DOHH2 (cell line): Measurements from ENCODE around the gene GRB10.

Source experiments
- H3F3A ChIP-seq: fragments of 200-600 bp; sonication (generic), shearing (Covaris generic); 2 replicates; pipeline ENCODE4 v1.6.0; 2016; ENCODE audit warnings: antibody characterized with exemption, mild to moderate bottlenecking; ENCODE audit not compliant: control insufficient read depth, insufficient read depth
- H3K27ac ChIP-seq: fragments of 200-600 bp; sonication (generic); 2 replicates; pipeline ENCODE4 v1.5.1; 2014; ENCODE audit warnings: low read depth, mild to moderate bottlenecking, low read length, moderate library complexity
- H3K27me3 ChIP-seq: fragments of 200-600 bp; sonication (generic); 2 replicates; pipeline ENCODE4 v1.6.1; 2014; ENCODE audit warnings: mild to moderate bottlenecking, low read length, mixed read lengths; ENCODE audit not compliant: control insufficient read depth
- H3K36me3 ChIP-seq: fragments of 200-600 bp; sonication (generic); 2 replicates; pipeline ENCODE4 v1.6.1; 2014; ENCODE audit warnings: mild to moderate bottlenecking, low read length, moderate library complexity, mixed read lengths; ENCODE audit not compliant: control insufficient read depth
- H3K4me1 ChIP-seq: fragments of 200-600 bp; sonication (generic); 2 replicates; pipeline ENCODE4 v1.6.1; 2014; ENCODE audit warnings: mild to moderate bottlenecking, low read length, mixed read lengths; ENCODE audit not compliant: control insufficient read depth
- H3K4me2 ChIP-seq: fragments of 200-600 bp; sonication (generic); 2 replicates; pipeline ENCODE4 v1.6.0; 2014; ENCODE audit warnings: mild to moderate bottlenecking, low read length, moderate library complexity
- H3K4me3 ChIP-seq: fragments of 200-600 bp; sonication (generic); 2 replicates; pipeline ENCODE4 v1.5.1; 2014; ENCODE audit warnings: mild to moderate bottlenecking, low read length, mixed read lengths
- H3K79me2 ChIP-seq: fragments of 200-600 bp; sonication (generic); 2 replicates; pipeline ENCODE4 v1.6.1; 2014; ENCODE audit warnings: mild to moderate bottlenecking, low read length, mixed read lengths; ENCODE audit not compliant: control insufficient read depth
- H3K9me2 ChIP-seq: fragments of 200-600 bp; sonication (generic); replicated peaks from 2 replicates; pipeline ENCODE4 v1.6.1; 2014; ENCODE audit warnings: mild to moderate bottlenecking, low read length, mixed read lengths; ENCODE audit not compliant: control insufficient read depth
- H3K9me3 ChIP-seq: fragments of 200-600 bp; sonication (generic); 2 replicates; pipeline ENCODE4 v1.6.1; 2014; ENCODE audit warnings: antibody characterized with exemption, low read length, mixed read lengths; ENCODE audit not compliant: control insufficient read depth, insufficient read depth
- H4K20me1 ChIP-seq: fragments of 200-600 bp; sonication (generic); 2 replicates; pipeline ENCODE4 v1.6.0; 2014; ENCODE audit warnings: low read depth, mild to moderate bottlenecking, antibody characterized with exemption, low read length, moderate library complexity; ENCODE audit not compliant: control insufficient read depth, insufficient read depth
- EZH2phosphoT487 ChIP-seq: fragments of 200-600 bp; sonication (generic); IDR thresholded peaks from 2 replicates; pipeline ENCODE4 v1.6.1; 2017; ENCODE audit warnings: borderline replicate concordance, mild to moderate bottlenecking, antibody characterized with exemption, low read length, moderate library complexity, mixed read lengths
- TF ChIP-seq, protein P1 (sequence below): fragments of 200-600 bp; sonication (generic); IDR thresholded peaks from one replicate; pipeline ENCODE4 v1.5.1; 2014; ENCODE audit warnings: antibody characterized with exemption, mild to moderate bottlenecking, low read depth, low read length; ENCODE audit not compliant: poor library complexity, severe bottlenecking

Gene GRB10

DNA sequence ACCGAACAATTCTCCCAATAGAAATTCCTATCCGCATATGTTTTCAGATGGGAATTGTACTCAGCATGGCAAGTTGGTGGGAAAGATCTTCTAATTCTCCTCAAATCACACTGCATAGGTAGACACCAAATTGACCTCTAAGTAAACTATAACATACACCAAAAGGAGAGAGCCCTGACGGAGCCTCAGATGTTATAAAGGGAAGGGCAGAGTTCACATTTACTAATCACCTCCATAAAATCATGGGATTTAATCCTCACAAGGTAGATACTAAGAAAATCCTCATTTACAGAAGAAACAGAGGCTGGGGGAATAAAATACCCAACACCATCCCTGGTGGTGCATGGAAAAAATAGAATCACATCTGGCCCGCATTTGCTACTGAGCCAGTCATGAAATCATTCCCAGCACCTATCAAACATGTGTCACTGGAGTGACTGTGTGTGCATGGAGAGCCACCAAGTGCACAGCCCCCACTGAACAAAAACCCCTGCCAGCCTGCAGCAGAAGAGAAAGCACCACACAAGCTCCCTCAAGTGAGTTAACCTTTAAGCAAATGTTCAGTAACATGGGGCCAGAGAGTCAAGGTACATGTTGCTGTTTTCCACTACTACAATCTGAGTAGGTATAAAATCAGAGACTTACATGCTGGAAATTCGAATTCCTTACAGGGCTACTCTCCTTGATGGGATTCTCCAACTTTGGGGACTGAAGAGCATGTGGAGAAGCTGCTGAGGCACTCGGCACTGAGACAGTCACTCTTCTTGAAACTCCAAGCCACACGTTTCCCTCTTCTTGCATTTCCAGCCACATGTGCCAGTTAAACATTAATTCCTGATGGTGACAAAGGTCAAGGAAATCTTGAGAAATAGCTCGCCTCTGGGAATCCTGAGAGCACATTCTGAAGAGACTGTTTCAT is 217.8 kb downstream of the GRB10 start, which contains the start of gene DDC:
DDC (minus strand) TSS at position 766 of the 919 bp plus-strand sequence. CDS start 21,320 bp downstream, outside the sequence.
- H3K36me3 ChIP-seq = no peaks in the 10 kb centered on the region
- no peaks in the 10 kb centered on the region for H3K4me1 ChIP-seq
- H3K27me3 ChIP-seq = no peaks in the 10 kb centered on the region
- H3K4me2 ChIP-seq = no peak within 1 kb of the TSS
- H3K27ac ChIP-seq = no peak within 1 kb of the TSS
- H3K79me2 ChIP-seq = no peaks in the 10 kb centered on the region
- no peaks in the 10 kb centered on the region for H3K9me2 ChIP-seq
- H3K9me3 ChIP-seq = no peaks in the 10 kb centered on the region
- TF ChIP-seq EZH2phosphoT487 = no peak
- TF ChIP-seq, protein P1, sequence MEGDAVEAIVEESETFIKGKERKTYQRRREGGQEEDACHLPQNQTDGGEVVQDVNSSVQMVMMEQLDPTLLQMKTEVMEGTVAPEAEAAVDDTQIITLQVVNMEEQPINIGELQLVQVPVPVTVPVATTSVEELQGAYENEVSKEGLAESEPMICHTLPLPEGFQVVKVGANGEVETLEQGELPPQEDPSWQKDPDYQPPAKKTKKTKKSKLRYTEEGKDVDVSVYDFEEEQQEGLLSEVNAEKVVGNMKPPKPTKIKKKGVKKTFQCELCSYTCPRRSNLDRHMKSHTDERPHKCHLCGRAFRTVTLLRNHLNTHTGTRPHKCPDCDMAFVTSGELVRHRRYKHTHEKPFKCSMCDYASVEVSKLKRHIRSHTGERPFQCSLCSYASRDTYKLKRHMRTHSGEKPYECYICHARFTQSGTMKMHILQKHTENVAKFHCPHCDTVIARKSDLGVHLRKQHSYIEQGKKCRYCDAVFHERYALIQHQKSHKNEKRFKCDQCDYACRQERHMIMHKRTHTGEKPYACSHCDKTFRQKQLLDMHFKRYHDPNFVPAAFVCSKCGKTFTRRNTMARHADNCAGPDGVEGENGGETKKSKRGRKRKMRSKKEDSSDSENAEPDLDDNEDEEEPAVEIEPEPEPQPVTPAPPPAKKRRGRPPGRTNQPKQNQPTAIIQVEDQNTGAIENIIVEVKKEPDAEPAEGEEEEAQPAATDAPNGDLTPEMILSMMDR = no peak
- no peak within 1 kb of the TSS for H3K4me3 ChIP-seq
- no peaks in the 10 kb centered on the region for H3F3A ChIP-seq
- H4K20me1 ChIP-seq = no peaks in the 10 kb centered on the region

DNA sequence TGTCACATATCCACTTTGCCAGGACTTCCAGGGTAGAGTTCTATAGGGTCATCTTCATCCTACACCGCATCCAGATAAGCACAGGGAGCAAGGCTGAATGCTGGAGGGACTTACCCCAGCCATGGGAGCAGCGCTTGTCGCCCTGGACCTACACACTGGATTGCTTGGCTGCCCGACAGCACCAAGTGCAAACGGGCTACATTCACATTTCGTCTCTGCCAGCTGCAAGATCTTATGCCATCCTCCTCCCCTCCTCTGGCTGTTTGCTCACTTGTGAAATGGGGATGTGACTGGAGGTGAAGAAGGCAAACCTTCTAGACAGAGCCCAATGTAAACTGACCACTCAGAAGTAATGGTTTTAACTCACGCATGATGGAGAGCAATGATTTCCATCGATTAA is 218.5 kb downstream of the GRB10 start:
- Histone ChIP-seq H4K20me1 (no peaks in the 10 kb centered on the region), H3K79me2 (no peaks in the 10 kb centered on the region), H3K27me3 (no peaks in the 10 kb centered on the region), H3F3A (no peaks in the 10 kb centered on the region), H3K36me3 (no peaks in the 10 kb centered on the region), H3K4me2 (no peak overlapping the region), H3K4me3 (no peak overlapping the region), H3K27ac (no peak overlapping the region), H3K9me3 (no peaks in the 10 kb centered on the region), H3K4me1 (no peaks in the 10 kb centered on the region), H3K9me2 (no peaks in the 10 kb centered on the region)
- TF ChIP-seq, protein P1 = no peak
- TF ChIP-seq EZH2phosphoT487 = no peak

DNA sequence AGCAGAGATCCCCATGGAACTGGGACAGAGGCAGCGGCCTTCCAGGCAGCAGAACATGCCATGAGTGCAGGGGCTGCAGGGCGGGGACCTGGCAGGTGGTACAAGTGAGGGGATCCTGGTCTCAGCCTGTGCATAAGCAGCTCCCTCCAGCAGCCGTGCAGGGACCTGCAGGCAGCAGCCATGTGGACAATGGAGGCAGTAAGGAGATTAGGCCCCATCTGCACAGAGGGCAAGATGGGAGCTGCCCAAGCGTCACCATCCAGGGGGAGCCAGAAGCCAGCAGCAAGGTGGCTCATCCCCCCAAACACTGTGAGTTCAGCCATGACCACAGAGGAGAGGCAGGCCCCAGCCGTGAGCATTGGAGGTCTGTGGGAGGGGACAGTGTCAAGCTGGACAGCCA is 220.6 kb downstream of the GRB10 start:
- H3K27me3 ChIP-seq = 0 out of 2 replicates have a peak, but pooled peaks cover 3% of the 10 kb centered on the region

More for the DNA sequence above, 220.6 kb downstream of the GRB10 start:
- no peak for TF ChIP-seq EZH2phosphoT487
- TF ChIP-seq, protein P1 = no peak
- H3K27ac ChIP-seq = no peak overlapping the region
- no peaks in the 10 kb centered on the region for H4K20me1 ChIP-seq
- no peaks in the 10 kb centered on the region for H3K36me3 ChIP-seq
- no peaks in the 10 kb centered on the region for H3F3A ChIP-seq
- no peak overlapping the region for H3K4me2 ChIP-seq
- no peaks in the 10 kb centered on the region for H3K4me1 ChIP-seq
- H3K9me2 ChIP-seq = no peaks in the 10 kb centered on the region
- H3K4me3 ChIP-seq = no peak overlapping the region
- H3K79me2 ChIP-seq = no peaks in the 10 kb centered on the region
- no peaks in the 10 kb centered on the region for H3K9me3 ChIP-seq
